GM10266 (cell line): ENCODE results near the gene CFAP58.

Source experiments
- DNase-seq: peaks from one replicate; pipeline ENCODE4 v3.0.0; 2012; ENCODE audit errors: extremely low spot score
- TF ChIP-seq, protein P1 (sequence below): IDR thresholded peaks from 2 replicates; pipeline ENCODE4 v1.5.1; 2012; ENCODE audit warnings: mild to moderate bottlenecking, low read depth; ENCODE audit not compliant: control insufficient read depth, insufficient read depth; ENCODE audit errors: missing control alignments

The CFAP58 gene, protein sequence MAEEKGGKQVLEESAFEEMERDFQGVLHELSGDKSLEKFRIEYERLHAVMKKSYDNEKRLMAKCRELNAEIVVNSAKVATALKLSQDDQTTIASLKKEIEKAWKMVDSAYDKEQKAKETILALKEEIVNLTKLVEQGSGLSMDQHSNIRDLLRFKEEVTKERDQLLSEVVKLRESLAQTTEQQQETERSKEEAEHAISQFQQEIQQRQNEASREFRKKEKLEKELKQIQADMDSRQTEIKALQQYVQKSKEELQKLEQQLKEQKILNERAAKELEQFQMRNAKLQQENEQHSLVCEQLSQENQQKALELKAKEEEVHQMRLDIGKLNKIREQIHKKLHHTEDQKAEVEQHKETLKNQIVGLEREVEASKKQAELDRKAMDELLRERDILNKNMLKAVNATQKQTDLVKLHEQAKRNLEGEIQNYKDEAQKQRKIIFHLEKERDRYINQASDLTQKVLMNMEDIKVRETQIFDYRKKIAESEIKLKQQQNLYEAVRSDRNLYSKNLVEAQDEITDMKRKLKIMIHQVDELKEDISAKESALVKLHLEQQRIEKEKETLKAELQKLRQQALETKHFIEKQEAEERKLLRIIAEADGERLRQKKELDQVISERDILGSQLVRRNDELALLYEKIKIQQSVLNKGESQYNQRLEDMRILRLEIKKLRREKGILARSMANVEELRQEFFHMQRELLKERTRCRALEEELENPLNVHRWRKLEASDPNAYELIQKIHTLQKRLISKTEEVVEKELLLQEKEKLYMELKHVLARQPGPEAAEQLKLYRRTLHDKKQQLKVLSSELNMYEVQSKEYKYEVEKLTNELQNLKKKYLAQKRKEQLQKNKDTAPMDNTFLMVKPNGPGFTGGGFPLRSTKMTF

DNA sequence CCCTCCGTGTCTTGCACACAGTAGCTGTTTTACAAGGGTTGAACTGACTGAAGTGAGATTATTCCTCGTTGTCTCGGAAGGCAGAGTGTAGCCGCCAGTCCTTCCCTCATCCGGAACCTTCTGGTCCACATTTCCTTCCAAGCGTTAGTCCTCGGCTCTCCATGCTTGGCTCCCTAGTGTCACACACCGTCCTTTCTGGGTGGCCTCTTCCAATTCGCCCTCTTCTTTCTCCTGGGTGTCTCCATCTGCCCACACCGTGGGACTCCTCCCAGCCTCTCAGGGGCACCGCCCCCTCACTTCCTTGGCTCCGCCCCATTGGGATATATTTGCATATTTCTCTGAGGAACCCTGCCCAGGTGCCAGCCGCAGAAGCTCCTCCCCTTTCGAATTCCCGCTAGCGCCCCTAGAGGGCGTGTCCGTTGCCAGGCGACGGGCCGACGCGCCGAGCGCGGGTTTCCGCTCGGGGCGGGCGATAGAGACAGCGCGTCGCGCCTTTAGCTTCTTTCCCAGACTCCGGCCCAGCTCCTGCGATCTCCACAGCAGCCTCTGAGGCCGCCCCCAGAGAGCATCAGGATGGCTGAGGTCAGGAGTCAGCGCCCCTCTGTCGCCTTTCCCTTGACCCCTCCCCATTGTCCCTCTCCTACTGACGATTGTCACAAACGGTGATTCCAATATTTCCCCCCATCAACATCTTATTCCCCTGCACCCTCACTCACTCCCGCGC is at the start of gene CFAP58:
Gene CFAP58, plus strand, starts transcription at position 509 of the 724 bp plus-strand sequence. Its CDS starts 65 bp downstream, at position 574.
- peak; percentile 74 for DNase-seq
- TF ChIP-seq, protein P1, sequence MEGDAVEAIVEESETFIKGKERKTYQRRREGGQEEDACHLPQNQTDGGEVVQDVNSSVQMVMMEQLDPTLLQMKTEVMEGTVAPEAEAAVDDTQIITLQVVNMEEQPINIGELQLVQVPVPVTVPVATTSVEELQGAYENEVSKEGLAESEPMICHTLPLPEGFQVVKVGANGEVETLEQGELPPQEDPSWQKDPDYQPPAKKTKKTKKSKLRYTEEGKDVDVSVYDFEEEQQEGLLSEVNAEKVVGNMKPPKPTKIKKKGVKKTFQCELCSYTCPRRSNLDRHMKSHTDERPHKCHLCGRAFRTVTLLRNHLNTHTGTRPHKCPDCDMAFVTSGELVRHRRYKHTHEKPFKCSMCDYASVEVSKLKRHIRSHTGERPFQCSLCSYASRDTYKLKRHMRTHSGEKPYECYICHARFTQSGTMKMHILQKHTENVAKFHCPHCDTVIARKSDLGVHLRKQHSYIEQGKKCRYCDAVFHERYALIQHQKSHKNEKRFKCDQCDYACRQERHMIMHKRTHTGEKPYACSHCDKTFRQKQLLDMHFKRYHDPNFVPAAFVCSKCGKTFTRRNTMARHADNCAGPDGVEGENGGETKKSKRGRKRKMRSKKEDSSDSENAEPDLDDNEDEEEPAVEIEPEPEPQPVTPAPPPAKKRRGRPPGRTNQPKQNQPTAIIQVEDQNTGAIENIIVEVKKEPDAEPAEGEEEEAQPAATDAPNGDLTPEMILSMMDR, result peak; percentile 72

DNA sequence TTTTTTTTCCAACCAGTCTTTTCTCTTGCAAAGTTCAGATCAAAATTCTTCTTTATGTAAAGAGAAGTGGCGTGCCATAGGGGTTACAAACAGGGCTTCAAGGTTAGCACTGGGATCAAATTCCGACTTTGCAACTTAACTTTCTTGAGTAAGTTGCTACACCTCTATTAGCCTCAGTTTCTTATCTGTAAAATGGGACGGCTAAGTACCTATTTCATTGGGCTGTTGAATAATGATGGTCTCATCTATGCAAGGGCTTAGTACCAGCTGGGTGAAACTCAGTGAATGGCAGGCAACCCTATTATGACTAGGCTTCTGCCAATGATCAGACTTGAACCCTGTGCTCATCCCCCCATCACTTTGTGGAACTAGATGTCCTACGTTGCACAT is 49.3 kb upstream of the CFAP58 start:
- TF ChIP-seq, protein P1, result no peak

DNA sequence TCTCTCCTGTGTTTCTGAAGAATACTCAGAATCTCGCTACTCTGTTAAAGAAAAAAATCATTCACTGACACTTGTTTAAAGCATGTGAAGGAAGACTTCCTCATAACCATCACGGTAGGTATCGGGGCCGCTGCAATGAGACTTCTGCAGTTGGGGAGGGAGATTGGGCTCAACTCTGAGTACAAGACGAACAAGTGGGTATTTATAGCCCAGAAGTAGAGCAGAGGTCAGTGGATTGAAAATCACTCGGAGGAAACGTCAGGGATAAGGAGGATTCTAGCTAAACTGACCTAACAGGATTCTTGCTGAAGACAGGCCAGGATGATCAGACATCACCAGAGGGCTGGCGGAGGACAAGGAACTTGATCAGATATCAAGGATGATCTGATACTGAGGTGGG is 48.7 kb upstream of the CFAP58 start:
- DNase-seq, result no peak
- TF ChIP-seq, protein P1, result no peak

More for the DNA sequence above, 49.3 kb upstream of the CFAP58 start:
- no peak for DNase-seq

DNA sequence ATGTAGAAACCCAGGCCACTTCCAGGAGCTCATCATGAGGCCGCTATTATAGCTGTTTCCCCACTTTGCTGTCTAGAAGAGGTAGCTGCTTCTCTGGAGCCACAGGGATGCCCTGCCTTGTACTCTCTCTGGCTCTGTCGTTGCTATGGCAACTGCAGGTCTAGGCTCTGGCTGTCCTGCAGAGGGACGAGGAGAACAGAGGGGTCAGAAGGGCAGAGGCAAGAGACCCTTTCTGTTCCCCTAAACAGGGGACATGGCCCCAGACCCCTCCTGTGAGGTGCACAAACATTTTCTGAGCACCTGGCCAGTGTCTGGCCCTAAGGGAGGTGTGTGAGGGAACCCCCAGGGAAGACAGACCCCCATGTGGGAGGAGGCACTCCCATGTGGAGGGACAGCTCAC is 46.7 kb upstream of the CFAP58 start:
- no peak for DNase-seq
- TF ChIP-seq, protein P1, result no peak

DNA sequence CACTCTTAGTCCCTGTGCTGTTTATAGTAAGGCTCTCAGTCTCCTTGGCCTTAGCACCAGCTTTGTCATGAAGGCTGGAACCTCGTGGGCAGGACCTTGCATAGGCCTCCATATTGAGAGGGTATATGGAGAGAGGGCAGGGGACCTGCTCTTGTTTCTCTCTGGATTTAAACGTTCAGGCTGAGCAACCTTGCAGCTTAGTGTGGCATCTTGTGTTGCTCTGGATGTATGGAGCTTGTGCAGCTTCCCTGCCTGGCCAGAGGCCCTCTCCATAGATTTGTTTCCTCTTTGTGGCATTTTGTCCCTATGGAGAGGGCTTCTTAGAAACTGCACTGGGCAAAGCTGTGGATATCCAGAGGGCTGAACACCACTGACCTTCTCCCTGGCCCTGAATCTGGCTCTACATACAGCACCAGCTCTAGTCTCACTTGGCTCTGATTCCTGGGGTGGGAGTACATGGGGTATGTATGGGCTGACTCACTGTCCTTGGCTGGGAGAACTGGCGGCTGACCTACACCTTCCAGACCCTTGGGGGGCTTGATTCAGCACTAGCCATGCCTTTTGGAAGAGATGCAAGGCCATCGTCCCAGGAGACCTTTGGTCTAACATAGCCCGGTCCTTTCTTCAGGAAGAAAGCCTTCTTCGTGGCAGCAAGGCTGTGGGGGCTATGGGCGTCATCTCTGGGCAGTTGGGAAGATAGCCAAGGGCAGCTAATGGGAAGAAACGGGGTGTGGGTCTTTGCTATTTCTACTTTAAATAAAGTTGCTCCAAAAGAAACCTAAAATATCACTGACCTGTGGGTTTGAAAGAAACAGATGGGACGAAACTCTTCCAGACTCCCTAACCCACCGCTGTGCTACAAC is 45.8 kb upstream of the CFAP58 start:
- TF ChIP-seq, protein P1, result no peak
- DNase-seq, result no peak

DNA sequence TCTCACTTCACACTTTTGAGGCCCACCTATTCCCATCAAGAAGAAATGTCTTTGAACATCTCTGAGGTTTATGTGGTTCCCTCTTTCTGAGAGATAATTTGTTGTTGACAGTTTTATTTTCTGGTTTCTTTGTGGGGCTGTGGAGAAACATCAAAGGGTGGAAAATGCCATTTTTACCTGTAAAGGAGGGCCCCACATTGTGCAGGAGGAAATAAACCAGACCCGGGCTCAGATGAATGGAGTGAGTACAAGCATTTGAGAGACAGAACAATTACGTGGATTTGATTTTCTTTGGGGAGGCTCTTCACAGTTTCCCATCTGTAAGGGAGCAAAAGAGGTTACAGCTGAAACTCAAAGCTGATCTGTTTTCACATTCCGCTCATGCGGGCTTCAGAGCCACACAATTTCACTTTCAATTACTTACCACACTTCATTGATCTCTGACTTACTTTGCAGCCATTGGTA is 45.2 kb upstream of the CFAP58 start:
- DNase-seq, result peak; percentile 64
- TF ChIP-seq, protein P1, result no peak
